ENCODE data around the gene KLF12. TPM values are rescaled to one million over a fixed set of nuclear protein-coding genes. Genes with fewer than 3 reads are reported as not detected.
A peak's percentile ranks its signal among the peaks of the same experiment; 100 is the strongest.

KLF12 gene
- total RNA-seq, 2 experiments from 2014 or later: 32.7 to 33.5 TPM

GRCh38 chr13:74090869-74091605 is 43.2 kb downstream of the KLF12 start:
- Mint-ChIP-seq H3K27ac (peak overlapping the region; percentile 55), H3K9me3 (peaks cover 3% of the 10 kb centered on the region), H3K27me3 (no peaks in the 10 kb centered on the region), H3K36me3 (ENCODE audit: low read depth) (peaks cover 19% of the 10 kb centered on the region), H3K4me3 (peak overlapping the region; percentile 34), H3K4me1 (peaks cover 40% of the 10 kb centered on the region)
- ChIA-PET POLR2A (interaction anchor here (0.8 to 1.6 kb wide), 6 partner anchors 21 to 115 kb away, joined by 3 to 14 read pairs (median 6); no protein-coding TSS in a partner anchor), CTCF (no interaction called here)
- no peak for DNase-seq

GRCh38 chr13:74090397-74090796 is 43.8 kb downstream of the KLF12 start:
- ChIA-PET CTCF (no interaction called here), POLR2A (interaction anchor here (0.8 to 1.6 kb wide), 6 partner anchors 20 to 114 kb away, joined by 3 to 14 read pairs (median 6); no protein-coding TSS in a partner anchor)
- Mint-ChIP-seq H3K9me3 (peaks cover 3% of the 10 kb centered on the region), H3K36me3 (ENCODE audit: low read depth) (peaks cover 16% of the 10 kb centered on the region), H3K4me1 (peaks cover 40% of the 10 kb centered on the region), H3K27me3 (no peaks in the 10 kb centered on the region), H3K27ac (peak overlapping the region; percentile 24), H3K4me3 (peak overlapping the region; percentile 5)
- no peak for DNase-seq

GRCh38 chr13:74087357-74087756 is 46.8 kb downstream of the KLF12 start:
- Mint-ChIP-seq H3K4me1 (peaks cover 31% of the 10 kb centered on the region), H3K4me3 (no peak overlapping the region), H3K36me3 (ENCODE audit: low read depth) (peaks cover 33% of the 10 kb centered on the region), H3K27ac (no peak overlapping the region), H3K9me3 (peaks cover 7% of the 10 kb centered on the region), H3K27me3 (no peaks in the 10 kb centered on the region)
- ChIA-PET POLR2A (no interaction called here), CTCF (no interaction called here)
- no peak for DNase-seq
